Erythroblast (primary cell): ENCODE data around the gene MEGF10.
"Not testable (repeated sequence)": the region's sequence is repeated elsewhere in the genome, so short reads cannot be mapped to it uniquely, and the experiment has no call there.

ENCODE experiments used
- GATA1 ChIP-seq: IDR thresholded peaks from 2 replicates; pipeline ENCODE4 v1.6.1; 2011; ENCODE audit warnings: low read depth, mild to moderate bottlenecking, control low read depth, low read length, moderate library complexity
- POLR2A ChIP-seq: IDR thresholded peaks from 2 replicates; pipeline ENCODE4 v1.6.1; 2011; ENCODE audit warnings: mild to moderate bottlenecking, low read length

- TF ChIP-seq POLR2A, GATA1: not testable (repeated sequence)
Measured at GRCh38 chr5:127265473-127265872, 25.1 kb upstream of the MEGF10 start.
